H9 (cell line): Measurements from ENCODE around the gene ZNF106. TPM values are rescaled to one million over a fixed set of nuclear protein-coding genes. Genes with fewer than 3 reads are reported as not detected.

Experiments
- DNase-seq: peaks from one replicate; pipeline ENCODE4 v3.0.0-alpha.2; 2017
- H2AFZ ChIP-seq: one replicate; pipeline ENCODE4 v1.6.1; 2013; ENCODE audit warnings: mild to moderate bottlenecking, low read length, control low read depth, moderate library complexity
- H2AK5ac ChIP-seq: 2 replicates; pipeline ENCODE4 v1.6.1; 2013; ENCODE audit warnings: low read length, control low read depth, mixed read lengths; ENCODE audit not compliant: insufficient read length
- H2BK120ac ChIP-seq: one replicate; pipeline ENCODE4 v1.6.1; 2013; ENCODE audit warnings: low read depth, mild to moderate bottlenecking, low read length, control low read depth, inconsistent platforms; ENCODE audit not compliant: poor library complexity, severe bottlenecking
- H2BK12ac ChIP-seq: 2 replicates; pipeline ENCODE4 v1.6.1; 2013; ENCODE audit warnings: low read length, control low read depth, mixed read lengths, low read depth; ENCODE audit not compliant: insufficient read length
- H2BK15ac ChIP-seq: 2 replicates; pipeline ENCODE4 v1.6.1; 2013; ENCODE audit warnings: low read depth, low read length, control low read depth
- H2BK20ac ChIP-seq: one replicate; pipeline ENCODE4 v1.6.1; 2013; ENCODE audit warnings: low read depth, mild to moderate bottlenecking, low read length, control low read depth, inconsistent platforms; ENCODE audit not compliant: poor library complexity, severe bottlenecking
- H2BK5ac ChIP-seq: 2 replicates; pipeline ENCODE4 v1.6.1; 2013; ENCODE audit warnings: low read length, control low read depth, mixed read lengths; ENCODE audit not compliant: insufficient read length
- H3K14ac ChIP-seq: 2 replicates; pipeline ENCODE4 v1.6.1; 2013; ENCODE audit warnings: low read length, control low read depth; ENCODE audit not compliant: insufficient read depth
- H3K18ac ChIP-seq: 2 replicates; pipeline ENCODE4 v1.6.1; 2013; ENCODE audit warnings: low read depth, mild to moderate bottlenecking, mixed read lengths, low read length, control low read depth; ENCODE audit not compliant: insufficient read length
- H3K23ac ChIP-seq: 2 replicates; pipeline ENCODE4 v1.6.1; 2013; ENCODE audit warnings: low read length, control low read depth, mixed read lengths, low read depth; ENCODE audit not compliant: insufficient read length
- H3K23me2 ChIP-seq: 2 replicates; pipeline ENCODE4 v1.6.1; 2013; ENCODE audit warnings: low read depth, mild to moderate bottlenecking, mixed read lengths, low read length, control low read depth; ENCODE audit not compliant: insufficient read length, poor library complexity, severe bottlenecking
- H3K27ac ChIP-seq: 2 replicates; pipeline ENCODE4 v1.5.1; 2013; ENCODE audit warnings: low read length, control low read depth, mixed read lengths, low read depth; ENCODE audit not compliant: insufficient read length
- H3K27me3 ChIP-seq: 2 replicates; pipeline ENCODE4 v1.6.1; 2013; ENCODE audit warnings: low read length, control low read depth, inconsistent platforms; ENCODE audit not compliant: insufficient read depth
- H3K4ac ChIP-seq: 2 replicates; pipeline ENCODE4 v1.6.1; 2013; ENCODE audit warnings: low read depth, mild to moderate bottlenecking, control low read depth, inconsistent platforms, low read length, moderate library complexity
- H3K4me1 ChIP-seq: 2 replicates; pipeline ENCODE4 v1.6.1; 2013; ENCODE audit warnings: low read length, control low read depth, inconsistent platforms; ENCODE audit not compliant: insufficient read depth
- H3K4me2 ChIP-seq: 2 replicates; pipeline ENCODE4 v1.6.1; 2013; ENCODE audit warnings: low read length, control low read depth, mixed read lengths; ENCODE audit not compliant: insufficient read length, insufficient read depth
- H3K56ac ChIP-seq: 2 replicates; pipeline ENCODE4 v1.6.1; 2013; ENCODE audit warnings: low read depth, mild to moderate bottlenecking, mixed read lengths, low read length, control low read depth; ENCODE audit not compliant: insufficient read length
- H3K79me1 ChIP-seq: 2 replicates; pipeline ENCODE4 v1.6.1; 2013; ENCODE audit warnings: low read depth, mild to moderate bottlenecking, moderate library complexity, low read length, control low read depth, inconsistent platforms; ENCODE audit not compliant: insufficient read depth, poor library complexity, severe bottlenecking
- H3K79me2 ChIP-seq: 2 replicates; pipeline ENCODE4 v1.6.1; 2013; ENCODE audit warnings: low read length, control low read depth, inconsistent platforms; ENCODE audit not compliant: insufficient read depth
- H3K9ac ChIP-seq: 2 replicates; pipeline ENCODE4 v1.6.1; 2013; ENCODE audit warnings: low read length, control low read depth, mixed read lengths; ENCODE audit not compliant: insufficient read length; ENCODE audit errors: extremely low read depth
- H3K9me3 ChIP-seq: one replicate; pipeline ENCODE4 v1.6.1; 2013; ENCODE audit warnings: low read depth, low read length, inconsistent platforms; ENCODE audit not compliant: control insufficient read depth
- H3T11ph ChIP-seq: one replicate; pipeline ENCODE4 v1.6.1; 2013; ENCODE audit warnings: mild to moderate bottlenecking, low read length, control low read depth, inconsistent platforms
- H4K20me1 ChIP-seq: one replicate; pipeline ENCODE4 v1.6.1; 2013; ENCODE audit not compliant: control insufficient read depth, insufficient read length, insufficient read depth
- H4K5ac ChIP-seq: 2 replicates; pipeline ENCODE4 v1.6.1; 2013; ENCODE audit warnings: low read depth, mild to moderate bottlenecking, mixed read lengths, low read length, control low read depth; ENCODE audit not compliant: insufficient read length
- H4K8ac ChIP-seq: replicated peaks from 2 replicates; pipeline ENCODE4 v1.6.1; 2013; ENCODE audit warnings: low read length, control low read depth, mixed read lengths, low read depth; ENCODE audit not compliant: insufficient read length
- H4K91ac ChIP-seq: 2 replicates; pipeline ENCODE4 v1.6.1; 2013; ENCODE audit warnings: low read depth, mild to moderate bottlenecking, moderate library complexity, mixed read lengths, low read length, control low read depth; ENCODE audit not compliant: insufficient read length
- H3K27ac Mint-ChIP-seq, 3 experiments: 2 replicates in 2 of 3; 3 replicates in 1 of 3; pipeline ENCODE4 v1.8.0; 2020 to 2021; ENCODE audit warnings: mixed read lengths in 3 of 3, mild to moderate bottlenecking in 1 of 3, moderate library complexity in 1 of 3
- H3K27me3 Mint-ChIP-seq: 2 replicates; pipeline ENCODE4 v1.8.0; 2021; ENCODE audit warnings: low read depth, mild to moderate bottlenecking, moderate library complexity, mixed read lengths
- H3K36me3 Mint-ChIP-seq, 3 experiments: 2 replicates in 2 of 3; 3 replicates in 1 of 3; pipeline ENCODE4 v1.8.0; 2020 to 2021; ENCODE audit warnings: low read depth in 3 of 3, mixed read lengths in 3 of 3; ENCODE audit not compliant: insufficient read depth in 1 of 3
- H3K4me1 Mint-ChIP-seq, 2 experiments: 2 replicates each; pipeline ENCODE4 v1.8.0; 2020; ENCODE audit warnings: mixed read lengths in 2 of 2
- H3K4me3 Mint-ChIP-seq, 2 experiments: 2 replicates in 1 of 2; 3 replicates in 1 of 2; pipeline ENCODE4 v1.8.0; 2020 to 2021; ENCODE audit warnings: mild to moderate bottlenecking in 2 of 2, mixed read lengths in 2 of 2, moderate library complexity in 1 of 2
- H3K9me3 Mint-ChIP-seq, 2 experiments: 2 replicates in 1 of 2; 3 replicates in 1 of 2; pipeline ENCODE4 v1.8.0; 2020; ENCODE audit warnings: mild to moderate bottlenecking in 2 of 2, mixed read lengths in 2 of 2, moderate library complexity in 1 of 2
- WGBS: extraction: QIAGEN DNeasy Blood & Tissue Kit; methylation state at CpG from one replicate; pipeline ENCODE4 v1.1.7; 2013; ENCODE audit warnings: missing lambda C conversion rate, low lambda C conversion rate, mixed read lengths; ENCODE audit not compliant: insufficient read length; ENCODE audit errors: extremely low coverage; 5-methylcytosine and 5-hydroxymethylcytosine counted together
- total RNA-seq: library from RNA; stranded (reverse); gene quantifications from 2 replicates; pipeline ENCODE4 v1.2.1, GENCODE V29; 2021
- TF ChIP-seq, protein P1 (sequence below): fragments of 200-600 bp; sonication (generic); conservative IDR thresholded peaks from 3 replicates; pipeline ENCODE4 v1.8.0; 2021; ENCODE audit warnings: antibody characterized with exemption, mild to moderate bottlenecking

ZNF106 gene
- total RNA-seq, 1 experiment from 2014 or later: 55.0 TPM

DNA sequence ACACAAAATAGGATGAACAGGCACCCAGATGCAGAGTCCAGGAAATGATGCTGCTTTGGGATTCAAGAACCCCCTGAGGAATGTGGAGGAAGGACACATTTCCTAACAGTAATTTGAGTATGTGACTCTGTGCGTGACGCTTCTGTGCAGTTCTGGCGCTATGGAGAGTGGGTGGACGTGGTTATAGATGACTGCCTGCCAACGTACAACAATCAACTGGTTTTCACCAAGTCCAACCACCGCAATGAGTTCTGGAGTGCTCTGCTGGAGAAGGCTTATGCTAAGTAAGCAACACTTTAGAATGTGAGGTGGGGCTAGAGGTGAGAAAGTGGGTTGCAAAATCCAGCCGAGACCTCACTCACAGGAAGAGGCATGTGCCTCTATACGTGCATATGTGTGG, 103.3 kb downstream of the ZNF106 start:
- H2BK15ac ChIP-seq: no peak overlapping the region
- no peak overlapping the region for H3K4ac ChIP-seq
- H3K9ac ChIP-seq: no peak overlapping the region
- H3T11ph ChIP-seq: no peak overlapping the region
- H2BK20ac ChIP-seq: no peak overlapping the region
- no peaks in the 10 kb centered on the region for H4K20me1 ChIP-seq
- no peaks in the 10 kb centered on the region for H3K79me2 ChIP-seq
- no peaks in the 10 kb centered on the region; a peak in 1 of 5 replicates for H3K9me3 Mint-ChIP-seq
- no peak overlapping the region for H3K27ac Mint-ChIP-seq
- no peak overlapping the region for H4K8ac ChIP-seq
- no peak overlapping the region for H3K18ac ChIP-seq
- no peak overlapping the region for H2BK5ac ChIP-seq
- no peak overlapping the region for H4K5ac ChIP-seq
- DNase-seq: no peak
- H3K56ac ChIP-seq: no peak overlapping the region
- H3K4me1 Mint-ChIP-seq: peaks cover 22 to 25% of the 10 kb centered on the region in 2 experiments
- H2AFZ ChIP-seq: no peak overlapping the region
- H3K23ac ChIP-seq: no peak overlapping the region
- H3K14ac ChIP-seq: no peak overlapping the region
- H3K27me3 Mint-ChIP-seq: no peaks in the 10 kb centered on the region; the same call in 1 of the 2 replicates
- no peaks in the 10 kb centered on the region for H3K27me3 ChIP-seq
- no peaks in the 10 kb centered on the region for H3K9me3 ChIP-seq
- H3K4me1 ChIP-seq: 0 out of 2 replicates have a peak, but pooled peaks cover 10% of the 10 kb centered on the region
- H3K79me1 ChIP-seq: no peaks in the 10 kb centered on the region
- no peak overlapping the region for H2BK120ac ChIP-seq
- H2AK5ac ChIP-seq: no peak overlapping the region
- TF ChIP-seq, protein P1, sequence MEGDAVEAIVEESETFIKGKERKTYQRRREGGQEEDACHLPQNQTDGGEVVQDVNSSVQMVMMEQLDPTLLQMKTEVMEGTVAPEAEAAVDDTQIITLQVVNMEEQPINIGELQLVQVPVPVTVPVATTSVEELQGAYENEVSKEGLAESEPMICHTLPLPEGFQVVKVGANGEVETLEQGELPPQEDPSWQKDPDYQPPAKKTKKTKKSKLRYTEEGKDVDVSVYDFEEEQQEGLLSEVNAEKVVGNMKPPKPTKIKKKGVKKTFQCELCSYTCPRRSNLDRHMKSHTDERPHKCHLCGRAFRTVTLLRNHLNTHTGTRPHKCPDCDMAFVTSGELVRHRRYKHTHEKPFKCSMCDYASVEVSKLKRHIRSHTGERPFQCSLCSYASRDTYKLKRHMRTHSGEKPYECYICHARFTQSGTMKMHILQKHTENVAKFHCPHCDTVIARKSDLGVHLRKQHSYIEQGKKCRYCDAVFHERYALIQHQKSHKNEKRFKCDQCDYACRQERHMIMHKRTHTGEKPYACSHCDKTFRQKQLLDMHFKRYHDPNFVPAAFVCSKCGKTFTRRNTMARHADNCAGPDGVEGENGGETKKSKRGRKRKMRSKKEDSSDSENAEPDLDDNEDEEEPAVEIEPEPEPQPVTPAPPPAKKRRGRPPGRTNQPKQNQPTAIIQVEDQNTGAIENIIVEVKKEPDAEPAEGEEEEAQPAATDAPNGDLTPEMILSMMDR: no peak
- H4K91ac ChIP-seq: no peak overlapping the region
- no peak overlapping the region for H3K27ac ChIP-seq
- no CpG with 5 or more reads among the region's 8 CpGs for WGBS
- no peak overlapping the region for H3K4me3 Mint-ChIP-seq
- H3K23me2 ChIP-seq: no peaks in the 10 kb centered on the region
- no peak overlapping the region for H3K4me2 ChIP-seq
- no peak overlapping the region for H2BK12ac ChIP-seq
- no peaks in the 10 kb centered on the region; a peak in 1 of 7 replicates for H3K36me3 Mint-ChIP-seq
